SU-DHL-6 (cell line): ENCODE measurements around the gene ART1.

Experiments used
- H2AFZ ChIP-seq: fragments of 200-600 bp; sonication (generic); 2 replicates; pipeline ENCODE4 v1.6.1; 2014; ENCODE audit warnings: low read depth, mild to moderate bottlenecking, moderate library complexity, mixed read lengths, antibody characterized with exemption, low read length; ENCODE audit not compliant: severe bottlenecking
- H3F3A ChIP-seq: fragments of 200-600 bp; shearing (Covaris generic); 2 replicates; pipeline ENCODE4 v1.6.0; 2016; ENCODE audit warnings: antibody characterized with exemption, mild to moderate bottlenecking; ENCODE audit not compliant: insufficient read depth
- H3K27ac ChIP-seq: fragments of 200-600 bp; sonication (generic); 2 replicates; pipeline ENCODE4 v1.5.1; 2016; ENCODE audit warnings: low read depth, mild to moderate bottlenecking, low read length, moderate library complexity, mixed read lengths
- H3K27me3 ChIP-seq: fragments of 200-600 bp; sonication (generic), shearing (Covaris generic); 2 replicates; pipeline ENCODE4 v1.6.0; 2014; ENCODE audit warnings: mild to moderate bottlenecking, low read length
- H3K36me3 ChIP-seq: fragments of 200-600 bp; sonication (generic); 2 replicates; pipeline ENCODE4 v1.6.1; 2014; ENCODE audit warnings: mild to moderate bottlenecking, low read length, mixed read lengths
- H3K4me2 ChIP-seq: fragments of 300-600, 200-600 bp; shearing (Covaris generic), sonication (generic); 2 replicates; pipeline ENCODE4 v1.6.0; 2014; ENCODE audit warnings: low read length, low read depth, mild to moderate bottlenecking; ENCODE audit not compliant: poor library complexity, severe bottlenecking
- H3K4me3 ChIP-seq: fragments of 200-600 bp; sonication (generic); 2 replicates; pipeline ENCODE4 v1.5.1; 2014; ENCODE audit warnings: antibody characterized with exemption, low read length, mild to moderate bottlenecking, mixed read lengths; ENCODE audit not compliant: insufficient read depth, poor library complexity, severe bottlenecking
- H3K79me2 ChIP-seq: fragments of 200-600 bp; sonication (generic); 2 replicates; pipeline ENCODE4 v1.6.1; 2014; ENCODE audit warnings: mild to moderate bottlenecking, low read length, moderate library complexity; ENCODE audit not compliant: insufficient read depth
- H3K9ac ChIP-seq: fragments of 200-600 bp; sonication (generic); 2 replicates; pipeline ENCODE4 v1.7.0; 2014; ENCODE audit warnings: mild to moderate bottlenecking, low read length
- H3K9me2 ChIP-seq: fragments of 200-600 bp; sonication (generic); replicated peaks from 2 replicates; pipeline ENCODE4 v1.6.1; 2014; ENCODE audit warnings: low read length; ENCODE audit not compliant: insufficient read depth
- H3K9me3 ChIP-seq: fragments of 200-600 bp; sonication (generic); 2 replicates; pipeline ENCODE4 v1.6.1; 2014; ENCODE audit warnings: low read length, mixed read lengths; ENCODE audit not compliant: insufficient read depth
- H4K20me1 ChIP-seq: fragments of 200-600 bp; sonication (generic); 2 replicates; pipeline ENCODE4 v1.6.1; 2014; ENCODE audit warnings: low read depth, mild to moderate bottlenecking, antibody characterized with exemption, low read length, moderate library complexity, mixed read lengths
- EZH2phosphoT487 ChIP-seq: fragments of 200-600 bp; sonication (generic), shearing (Covaris generic); conservative IDR thresholded peaks from 2 replicates; pipeline ENCODE4 v1.6.1; 2018; ENCODE audit warnings: mild to moderate bottlenecking, antibody characterized with exemption, low read length, moderate library complexity, mixed read lengths
- TF ChIP-seq, protein P1 (sequence below): fragments of 200-600 bp; sonication (generic); IDR thresholded peaks from one replicate; pipeline ENCODE4 v1.5.1; 2017; ENCODE audit warnings: antibody characterized with exemption, mild to moderate bottlenecking, low read length, moderate library complexity; ENCODE audit not compliant: insufficient read depth, poor library complexity, severe bottlenecking

Gene ART1

DNA sequence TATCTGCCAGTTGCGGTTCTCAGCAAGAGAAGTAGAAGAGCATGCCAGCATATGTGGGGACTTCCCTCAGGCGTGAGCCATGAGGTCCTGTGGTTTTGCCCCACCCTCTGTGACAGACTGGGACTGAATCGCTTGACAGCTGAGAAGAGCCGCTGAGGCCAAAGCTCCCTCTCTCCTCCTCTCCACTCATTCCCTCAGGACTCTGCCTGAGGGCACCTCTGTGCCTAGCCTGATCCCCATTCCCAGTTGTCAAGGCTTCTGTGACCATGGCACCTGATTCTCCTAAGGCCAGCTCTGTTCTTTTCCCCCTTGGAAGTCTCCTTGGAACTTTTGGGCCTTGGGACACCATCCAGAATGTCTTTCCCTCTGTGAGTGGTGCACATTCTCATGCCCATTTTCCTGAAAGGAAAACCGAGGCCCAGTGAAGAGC, 30.2 kb upstream of the ART1 start:
- H3K27me3 ChIP-seq = no peaks in the 10 kb centered on the region
- H3K4me3 ChIP-seq = no peak overlapping the region
- H3K36me3 ChIP-seq = no peaks in the 10 kb centered on the region
- TF ChIP-seq, protein P1, sequence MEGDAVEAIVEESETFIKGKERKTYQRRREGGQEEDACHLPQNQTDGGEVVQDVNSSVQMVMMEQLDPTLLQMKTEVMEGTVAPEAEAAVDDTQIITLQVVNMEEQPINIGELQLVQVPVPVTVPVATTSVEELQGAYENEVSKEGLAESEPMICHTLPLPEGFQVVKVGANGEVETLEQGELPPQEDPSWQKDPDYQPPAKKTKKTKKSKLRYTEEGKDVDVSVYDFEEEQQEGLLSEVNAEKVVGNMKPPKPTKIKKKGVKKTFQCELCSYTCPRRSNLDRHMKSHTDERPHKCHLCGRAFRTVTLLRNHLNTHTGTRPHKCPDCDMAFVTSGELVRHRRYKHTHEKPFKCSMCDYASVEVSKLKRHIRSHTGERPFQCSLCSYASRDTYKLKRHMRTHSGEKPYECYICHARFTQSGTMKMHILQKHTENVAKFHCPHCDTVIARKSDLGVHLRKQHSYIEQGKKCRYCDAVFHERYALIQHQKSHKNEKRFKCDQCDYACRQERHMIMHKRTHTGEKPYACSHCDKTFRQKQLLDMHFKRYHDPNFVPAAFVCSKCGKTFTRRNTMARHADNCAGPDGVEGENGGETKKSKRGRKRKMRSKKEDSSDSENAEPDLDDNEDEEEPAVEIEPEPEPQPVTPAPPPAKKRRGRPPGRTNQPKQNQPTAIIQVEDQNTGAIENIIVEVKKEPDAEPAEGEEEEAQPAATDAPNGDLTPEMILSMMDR = no peak
- no peak for TF ChIP-seq EZH2phosphoT487
- H2AFZ ChIP-seq = no peak overlapping the region
- H3K9me3 ChIP-seq = no peaks in the 10 kb centered on the region
- no peaks in the 10 kb centered on the region for H3K9me2 ChIP-seq
- H3F3A ChIP-seq = no peaks in the 10 kb centered on the region
- no peak overlapping the region for H3K9ac ChIP-seq
- H4K20me1 ChIP-seq = no peaks in the 10 kb centered on the region
- H3K27ac ChIP-seq = no peak overlapping the region
- H3K4me2 ChIP-seq = no peak overlapping the region
- no peaks in the 10 kb centered on the region for H3K79me2 ChIP-seq

DNA sequence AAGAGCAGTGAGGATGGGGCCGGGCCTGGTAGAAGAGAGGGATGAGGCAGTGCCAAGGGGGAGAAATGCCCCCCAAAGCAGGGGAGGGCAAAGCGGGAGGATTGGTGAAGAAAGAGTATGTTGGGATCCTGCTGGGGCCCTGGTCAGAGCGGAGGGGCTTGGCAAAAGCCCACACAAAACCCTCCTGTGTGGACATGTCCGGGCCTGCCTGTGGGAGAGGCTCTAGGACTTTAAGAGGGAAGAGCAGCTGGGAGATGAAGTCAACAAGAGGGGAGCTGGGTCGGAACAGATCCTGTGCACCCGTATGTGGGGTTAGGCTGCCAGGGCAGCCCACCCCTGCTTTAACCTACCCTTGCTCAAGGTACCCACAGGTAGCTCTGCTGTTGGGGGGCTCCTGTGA, 28.9 kb upstream of the ART1 start:
- no peak overlapping the region for H3K27ac ChIP-seq
- H2AFZ ChIP-seq = no peak overlapping the region
- TF ChIP-seq EZH2phosphoT487 = no peak
- TF ChIP-seq, protein P1 = no peak

DNA sequence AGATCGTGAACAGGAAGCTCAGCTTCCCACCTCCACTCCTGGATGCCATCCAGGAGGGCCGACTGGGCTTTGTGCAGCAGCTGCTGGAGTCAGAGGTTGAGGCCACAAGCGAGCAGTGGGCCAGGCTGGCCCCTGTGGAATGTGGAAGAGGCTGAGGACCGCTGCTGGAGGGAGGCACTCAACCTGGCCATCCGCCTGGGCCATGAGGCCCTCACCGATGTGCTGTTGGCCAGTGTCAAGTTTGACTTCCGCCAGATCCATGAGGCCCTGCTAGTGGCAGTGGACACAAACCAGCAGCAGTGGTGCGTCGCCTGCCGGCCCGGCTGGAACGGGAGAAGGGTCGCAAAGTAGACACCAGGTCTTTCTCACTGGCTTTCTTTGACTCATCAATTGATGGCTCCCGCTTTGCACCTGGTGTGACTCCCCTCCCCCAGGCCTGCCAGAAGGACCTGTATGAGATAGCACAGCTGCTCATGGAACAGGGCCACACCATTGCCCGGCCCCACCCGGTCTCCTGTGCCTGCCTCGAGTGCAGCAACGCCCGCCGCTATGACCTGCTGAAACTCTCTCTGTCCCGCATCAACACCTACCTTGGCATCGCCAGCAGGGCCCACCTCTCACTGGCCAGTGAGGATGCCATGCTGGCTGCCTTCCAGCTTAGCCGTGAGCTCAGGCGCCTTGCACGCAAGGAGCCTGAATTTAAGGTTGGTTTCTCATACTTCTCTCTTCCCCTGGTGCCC, 28.0 kb upstream of the ART1 start:
- H4K20me1 ChIP-seq = no peaks in the 10 kb centered on the region
- no peak for TF ChIP-seq EZH2phosphoT487
- TF ChIP-seq, protein P1 = no peak
- no peaks in the 10 kb centered on the region for H3K9me3 ChIP-seq
- no peak overlapping the region for H3K4me2 ChIP-seq
- no peak overlapping the region for H2AFZ ChIP-seq
- H3K79me2 ChIP-seq = no peaks in the 10 kb centered on the region
- no peak overlapping the region for H3K4me3 ChIP-seq
- H3K27ac ChIP-seq = no peak overlapping the region
- no peaks in the 10 kb centered on the region for H3K36me3 ChIP-seq
- H3F3A ChIP-seq = no peaks in the 10 kb centered on the region
- H3K27me3 ChIP-seq = no peaks in the 10 kb centered on the region
- no peak overlapping the region for H3K9ac ChIP-seq
- no peaks in the 10 kb centered on the region for H3K9me2 ChIP-seq

More for the DNA sequence above, 28.9 kb upstream of the ART1 start:
- Histone ChIP-seq H3K36me3 (no peaks in the 10 kb centered on the region), H3F3A (no peaks in the 10 kb centered on the region), H3K4me3 (no peak overlapping the region), H3K79me2 (no peaks in the 10 kb centered on the region), H4K20me1 (no peaks in the 10 kb centered on the region), H3K27me3 (no peaks in the 10 kb centered on the region), H3K9me3 (no peaks in the 10 kb centered on the region), H3K9me2 (no peaks in the 10 kb centered on the region), H3K4me2 (no peak overlapping the region), H3K9ac (no peak overlapping the region)
